OCI-LY7 (cell line): ENCODE measurements around the gene ANO8.

Source experiments
- EZH2phosphoT487 ChIP-seq: fragments of 200-600 bp; sonication (generic); IDR thresholded peaks from 2 replicates; pipeline ENCODE4 v1.6.1; 2018; ENCODE audit warnings: low read depth, borderline replicate concordance, mild to moderate bottlenecking, mixed run types, antibody characterized with exemption, low read length, moderate library complexity, mixed read lengths
- TF ChIP-seq, protein P1 (sequence below): fragments of 200-600 bp; sonication (generic); conservative IDR thresholded peaks from 2 replicates; pipeline ENCODE4 v1.5.1; 2014; ENCODE audit warnings: mild to moderate bottlenecking, antibody characterized with exemption, low read length, moderate library complexity, mixed read lengths

GRCh38 chr19:17289489-17289888, 45.2 kb downstream of the ANO8 start:
- TF ChIP-seq, protein P1, sequence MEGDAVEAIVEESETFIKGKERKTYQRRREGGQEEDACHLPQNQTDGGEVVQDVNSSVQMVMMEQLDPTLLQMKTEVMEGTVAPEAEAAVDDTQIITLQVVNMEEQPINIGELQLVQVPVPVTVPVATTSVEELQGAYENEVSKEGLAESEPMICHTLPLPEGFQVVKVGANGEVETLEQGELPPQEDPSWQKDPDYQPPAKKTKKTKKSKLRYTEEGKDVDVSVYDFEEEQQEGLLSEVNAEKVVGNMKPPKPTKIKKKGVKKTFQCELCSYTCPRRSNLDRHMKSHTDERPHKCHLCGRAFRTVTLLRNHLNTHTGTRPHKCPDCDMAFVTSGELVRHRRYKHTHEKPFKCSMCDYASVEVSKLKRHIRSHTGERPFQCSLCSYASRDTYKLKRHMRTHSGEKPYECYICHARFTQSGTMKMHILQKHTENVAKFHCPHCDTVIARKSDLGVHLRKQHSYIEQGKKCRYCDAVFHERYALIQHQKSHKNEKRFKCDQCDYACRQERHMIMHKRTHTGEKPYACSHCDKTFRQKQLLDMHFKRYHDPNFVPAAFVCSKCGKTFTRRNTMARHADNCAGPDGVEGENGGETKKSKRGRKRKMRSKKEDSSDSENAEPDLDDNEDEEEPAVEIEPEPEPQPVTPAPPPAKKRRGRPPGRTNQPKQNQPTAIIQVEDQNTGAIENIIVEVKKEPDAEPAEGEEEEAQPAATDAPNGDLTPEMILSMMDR = no peak
- no peak for TF ChIP-seq EZH2phosphoT487
